K562 (cell line): Measurements from ENCODE around the gene GPR153. TPM values are rescaled to one million over a fixed set of nuclear protein-coding genes. Genes with fewer than 3 reads are reported as not detected.

Source experiments
- ATAC-seq: fragments of 200-7000 bp; cut with Tn5 transposase; 3 replicates; pipeline ENCODE4 v1.9.1; 2020; ENCODE audit warnings: moderate library complexity
- BruUV-seq: library from RNA; stranded (reverse); fragments of 400-500 nt; replicated peaks from 2 replicates; lab custom pipeline; 2021; lab: Mats Ljungman, UMichigan
- CTCF ChIA-PET: fragments of 300-600 bp; formaldehyde crosslinking; extraction: SDS; loops from one replicate; lab custom pipeline; 2021; ENCODE audit warnings: low intra/inter-chr PET ratio; lab: Yijun Ruan, JAX
- POLR2A ChIA-PET: fragments of 300-600, 350-650 bp; sonication (Branson Sonifier 250); formaldehyde crosslinking; extraction: SDS; loops from one replicate; lab custom pipeline; 2021; ENCODE audit warnings: antibody characterized with exemption, inconsistent platforms; lab: Yijun Ruan, JAX
- DNase-seq, 4 experiments: peaks; one replicate each; pipeline versions ENCODE4 v3.0.0 to v3.0.0-alpha.2; 2011 to 2018; ENCODE audit warnings: low spot score in 3 of 4, mixed read lengths in 3 of 4; ENCODE audit errors: extremely low read depth in 1 of 4
- FAIRE-seq: peaks from 2 replicates; lab custom pipeline; 2011; peaks lifted over from hg19 to GRCh38; lab: Jason Lieb, UNC
- H2AFZ ChIP-seq: 2 replicates; pipeline ENCODE4 v1.6.0; 2011; ENCODE audit warnings: low read depth, low read length, control low read depth, inconsistent platforms
- H3K27ac ChIP-seq: fragments of 200-600 bp; 3 replicates; pipeline ENCODE4 v1.8.0; 2011; ENCODE audit warnings: low read depth, mild to moderate bottlenecking, control low read depth, inconsistent platforms, low read length, moderate library complexity, mixed read lengths; ENCODE audit errors: extremely low read depth
- H3K27me3 ChIP-seq, 2 experiments: fragments of 300-600 bp in 1 of 2; 2 replicates in 1 of 2; 3 replicates in 1 of 2; pipeline versions ENCODE4 v1.6.0 to v1.8.0; 2011; ENCODE audit warnings: inconsistent platforms in 2 of 2, low read length in 2 of 2, mild to moderate bottlenecking in 1 of 2, mixed read lengths in 1 of 2, moderate library complexity in 1 of 2; ENCODE audit not compliant: control insufficient read depth in 2 of 2, insufficient read depth in 2 of 2
- H3K36me3 ChIP-seq: fragments of 300-600 bp; 3 replicates; pipeline ENCODE4 v1.8.0; 2011; ENCODE audit warnings: mild to moderate bottlenecking, low read length, inconsistent platforms; ENCODE audit not compliant: control insufficient read depth, insufficient read depth
- H3K4me1 ChIP-seq, 2 experiments: fragments of 200-600 bp in 1 of 2; replicated peaks in 1 of 2; 2 replicates in 1 of 2; 3 replicates in 1 of 2; pipeline versions ENCODE4 v1.5.1 to v1.8.0; 2011; ENCODE audit warnings: inconsistent platforms in 2 of 2, low read length in 2 of 2, mild to moderate bottlenecking in 1 of 2, mixed read lengths in 1 of 2, moderate library complexity in 1 of 2; ENCODE audit not compliant: control insufficient read depth in 2 of 2, insufficient read depth in 2 of 2
- H3K4me2 ChIP-seq: 2 replicates; pipeline ENCODE4 v1.6.1; 2011; ENCODE audit warnings: low read length, control low read depth, inconsistent platforms, mixed read lengths; ENCODE audit not compliant: insufficient read depth
- H3K4me3 ChIP-seq: fragments of 200-600 bp; sonication (generic), shearing (Covaris generic); 2 replicates; pipeline ENCODE4 v1.5.1; 2016; ENCODE audit warnings: control low read depth, inconsistent platforms
- H3K79me2 ChIP-seq: fragments of 200-600 bp; 3 replicates; pipeline ENCODE4 v1.8.0; 2011; ENCODE audit warnings: low read length, inconsistent platforms; ENCODE audit not compliant: control insufficient read depth, insufficient read depth
- H3K9ac ChIP-seq, 2 experiments: 2 replicates each; pipeline versions ENCODE4 v1.6.0 to v1.6.1; 2011; ENCODE audit warnings: low read depth in 2 of 2, low read length in 2 of 2, control low read depth in 1 of 2, inconsistent platforms in 1 of 2, mild to moderate bottlenecking in 1 of 2, mixed read lengths in 1 of 2; ENCODE audit not compliant: insufficient read depth in 1 of 2
- H3K9me1 ChIP-seq: one replicate; pipeline ENCODE4 v1.6.0; 2011; ENCODE audit warnings: inconsistent platforms, mild to moderate bottlenecking, low read length, moderate library complexity; ENCODE audit not compliant: control insufficient read depth, insufficient read depth
- H3K9me3 ChIP-seq: replicated peaks from 2 replicates; pipeline ENCODE4 v1.5.1; 2011; ENCODE audit warnings: low read depth, low read length, inconsistent platforms; ENCODE audit not compliant: control insufficient read depth, insufficient read depth
- H4K20me1 ChIP-seq: replicated peaks from 2 replicates; pipeline ENCODE4 v1.6.1; 2011; ENCODE audit warnings: low read length, inconsistent platforms, mixed read lengths; ENCODE audit not compliant: control insufficient read depth, insufficient read depth
- MGA ChIP-seq: fragments of 450-650 bp; IDR thresholded peaks from 2 replicates; pipeline ENCODE4 v1.6.1; 2016; ENCODE audit warnings: mild to moderate bottlenecking, moderate library complexity
- PTRF ChIP-seq: fragments of 450-650 bp; IDR thresholded peaks from 2 replicates; pipeline ENCODE4 v1.6.1; 2016; ENCODE audit warnings: mild to moderate bottlenecking, missing genetic modification characterization, missing compliant biosample characterization
- RUNX1 ChIP-seq: sonication (generic); IDR thresholded peaks from 2 replicates; pipeline ENCODE4 v1.6.1; 2016; ENCODE audit warnings: antibody characterized with exemption, low read depth
- ZNF282 ChIP-seq: sonication (generic); formaldehyde crosslinking; IDR thresholded peaks from 2 replicates; pipeline ENCODE4 v1.8.1; 2023; ENCODE audit warnings: missing genetic modification reagents
- WGBS: fragments of 100-300 bp; shearing (Covaris generic); methylation state at CpG from one replicate; pipeline ENCODE4 v1.1.6; 2016; ENCODE audit warnings: low coverage, mixed read lengths; ENCODE audit not compliant: insufficient coverage; ENCODE audit errors: missing lambda C conversion rate; 5-methylcytosine and 5-hydroxymethylcytosine counted together
- in situ Hi-C: fragments of 300-500 bp; cut with MboI; formaldehyde crosslinking; loops from 4 replicates; pipeline ENCODE4 v1.15.0; 2018; ENCODE audit warnings: inconsistent platforms, mixed read lengths
- intact Hi-C: fragments of 100-400 bp; cut with micrococcal nuclease; formaldehyde crosslinking; loops from 2 replicates; pipeline ENCODE4 v1.14.2; 2022
- polyA plus RNA-seq, 8 experiments: library from polyadenylated mRNA; depleted of rRNA in 4 of 8; stranded (reverse) in 5 of 8; unstranded in 3 of 8; fragments of >200 nt; fragmentation: Nextera tagmentation in 2 of 8; fragmentation: Illumina TruSeq in 1 of 8; extraction: Ambion mirVana in 2 of 8; extraction: Trizol in 1 of 8; gene quantifications; 2 replicates each; pipeline versions ENCODE4 v1.2.1 to v1.2.3, GENCODE V29; 2011 to 2014; ENCODE audit warnings: inconsistent platforms in 1 of 8, missing spikeins in 1 of 8
- total RNA-seq, 7 experiments: library from RNA; depleted of rRNA in 6 of 7; stranded (reverse); fragments of >200 nt in 6 of 7; fragmentation: Illumina TruSeq in 2 of 7; extraction: Trizol in 2 of 7; gene quantifications; 2 replicates each; pipeline versions ENCODE4 v1.2.1 to v1.2.3, GENCODE V29; 2011 to 2021; ENCODE audit warnings: low replicate concordance in 1 of 7

The GPR153 gene
- total and polyA plus RNA-seq, 9 of the 15 experiments (the other 6 are each of a cell fraction or from before 2014, with no cell fraction given) = 0.01 to 1.5 (median 0.51) TPM

GRCh38 chr1:6298940-6299465 is 38.1 kb upstream of the GPR153 start:
- CTCF ChIA-PET = no interaction called here
- peaks cover 3% of the 10 kb centered on the region; the same call in 1 of the 3 replicates for H3K36me3 ChIP-seq
- in situ Hi-C loops = no loop called here

More at GRCh38 chr1:6298940-6299465, 38.1 kb upstream of the GPR153 start:
- Histone ChIP-seq H3K79me2 (no peaks in the 10 kb centered on the region), H3K9me1 (no peaks in the 10 kb centered on the region), H3K9ac (no peak overlapping the region), H3K27me3 (no peaks in the 10 kb centered on the region), H2AFZ (no peak overlapping the region), H3K4me3 (no peak overlapping the region), H3K9me3 (no peaks in the 10 kb centered on the region), H4K20me1 (peaks cover 13% of the 10 kb centered on the region), H3K4me1 (peaks cover 0 to 13% of the 10 kb centered on the region in 2 experiments; a peak in 2 of 5 replicates), H3K4me2 (no peak overlapping the region), H3K27ac (no peak overlapping the region)
- DNase-seq = no peak
- ATAC-seq = no peak
- POLR2A ChIA-PET = no interaction called here
- intact Hi-C loops = no loop called here
- WGBS = 64% methylated on average over 8 of the region's 8 CpGs
- no TSS peak for BruUV-seq
- no peak for FAIRE-seq
- TF ChIP-seq MGA (no peak), RUNX1 (no peak), PTRF (tag) (no peak), ZNF282 (CRISPR knock-in tag) (no peak)
